ENCODE data around the gene IMPA2. TPM values are rescaled to one million over a fixed set of nuclear protein-coding genes. Genes with fewer than 3 reads are reported as not detected.

IMPA2 gene
- total and polyA plus RNA-seq, 2 of the 13 experiments (the other 11 are each of a cell fraction or from before 2014, with no cell fraction given): 37.8 to 71.8 TPM

DNA sequence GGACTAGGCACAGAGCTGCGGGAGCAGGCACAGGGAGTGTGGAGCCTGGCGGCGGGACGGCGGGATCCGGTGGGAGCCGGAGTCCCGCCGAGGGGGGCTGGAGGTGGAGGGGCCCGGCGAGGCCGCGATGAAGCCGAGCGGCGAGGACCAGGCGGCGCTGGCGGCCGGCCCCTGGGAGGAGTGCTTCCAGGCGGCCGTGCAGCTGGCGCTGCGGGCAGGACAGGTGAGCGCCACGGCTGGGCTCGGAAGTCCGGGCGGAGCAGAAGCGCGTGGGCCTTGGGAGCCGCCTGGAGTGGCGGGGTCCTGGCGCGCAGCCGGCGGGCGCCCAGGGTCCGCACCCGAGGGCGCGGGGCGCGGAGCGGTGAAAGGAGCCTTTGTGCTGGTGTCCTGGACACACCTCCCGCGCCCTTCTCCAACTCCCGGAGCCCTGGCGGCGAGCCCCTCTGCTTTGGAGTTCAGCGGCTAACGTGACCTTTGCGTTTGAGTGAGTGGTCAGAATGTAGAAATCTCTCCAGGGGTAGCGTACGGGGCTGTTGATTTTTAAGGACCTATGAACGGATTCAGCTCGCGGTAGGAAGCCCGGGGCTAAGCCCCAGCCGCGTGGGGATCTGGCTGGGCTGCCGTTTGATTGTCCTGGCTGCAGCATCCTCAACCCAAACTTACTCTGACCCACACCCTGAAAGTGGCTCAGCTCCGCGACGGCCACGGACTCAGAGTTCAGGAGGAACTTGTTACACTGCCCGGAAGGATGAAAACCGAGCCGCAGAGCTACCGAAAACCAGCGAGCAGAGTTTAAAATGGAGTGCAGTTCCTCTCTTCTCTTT lies 448 bp downstream of the IMPA2 start:
- DNase-seq (ENCODE audit: low spot score) (peak; percentile 92), ATAC-seq (peak; percentile 73), FAIRE-seq (peak; percentile 61)
- peak overlapping the region; percentile 100 for H3K27ac ChIP-seq (ENCODE audit: extremely low read length, insufficient read depth, low read length)
- WGBS (ENCODE audit: low lambda C conversion rate): 0% methylated on average over 18 of the region's 71 CpGs
- in situ Hi-C loops (cut with HindIII; ENCODE audit: extremely low pct_ligation_motif_present, low pct_unique_long_range_greater_than_20kb) (no loop called here), intact Hi-C loops (cut with micrococcal nuclease; ENCODE audit: unreplicated experiment) (loop anchor here (2.0 kb wide), 3 partner anchors 25 to 57 kb away; no protein-coding TSS in a partner anchor)
- no peaks in the 10 kb centered on the region for H3K9me3 ChIP-seq (ENCODE audit: low read length)
- no TSS peak for BruUV-seq (replicated peaks)
- peak overlapping the region; percentile 87 for H3K4me2 ChIP-seq (ENCODE audit: low read depth, low read length)
- H3K9ac ChIP-seq (ENCODE audit: insufficient read depth, low read depth, low read length): peak overlapping the region; percentile 98
- no peaks in the 10 kb centered on the region for H3K27me3 ChIP-seq (ENCODE audit: control insufficient read depth in 1 of 2, insufficient read depth in 2 of 2, low read length in 2 of 2)
- peaks cover 59% of the 10 kb centered on the region for H3K4me1 ChIP-seq (ENCODE audit: insufficient read depth, low read length)
- ChIA-PET POLR2A (interaction anchor here (0.6 to 5.8 kb wide), 22 partner anchors 13 to 976 kb away, joined by 3 to 328 read pairs (median 6); no protein-coding TSS in a partner anchor), CTCF (ENCODE audit: low intra/inter-chr PET ratio, low total read pairs) (no interaction called here)
- peaks cover 25% of the 10 kb centered on the region for H3K79me2 ChIP-seq (ENCODE audit: insufficient read depth, low read length)
- peaks cover 5% of the 10 kb centered on the region; the same call in 1 of the 2 replicates for H4K20me1 ChIP-seq (ENCODE audit: insufficient read depth, low read length)
- no peak overlapping the region for H2AFZ ChIP-seq (ENCODE audit: low read length)
- 0 out of 5 replicates have a peak, but pooled peaks cover 0 to 2% of the 10 kb centered on the region in 2 experiments for H3K36me3 ChIP-seq (replicated peaks in 1 of 2; ENCODE audit: control insufficient read depth in 1 of 2, insufficient read depth in 2 of 2, low read length in 2 of 2)
- peak overlapping the region; percentile 72 to 79 (median 78) for H3K4me3 ChIP-seq (replicated peaks in 1 of 3; ENCODE audit: insufficient read depth in 1 of 3, low read depth in 2 of 3, low read length in 3 of 3)
- TF ChIP-seq NFE2L2 (IDR thresholded peaks at IDR 0.05; ENCODE audit: low read length) (no peak), ZNF761 (CRISPR knock-in tag; conservative IDR thresholded peaks at IDR 0.05) (peak; percentile 63; the same call in 1 of the 2 replicates), ZNF124 (CRISPR knock-in tag; IDR thresholded peaks at IDR 0.05) (no peak), ZC3H13 (CRISPR knock-in tag; IDR thresholded peaks at IDR 0.05) (0 out of 2 replicates have a peak, but pooled peaks have one; percentile 61), IKZF4 (CRISPR knock-in tag; IDR thresholded peaks at IDR 0.05; ENCODE audit: borderline replicate concordance, low read depth, not compliant biosample characterization) (no peak), TSC22D2 (CRISPR knock-in tag; IDR thresholded peaks at IDR 0.05; ENCODE audit: borderline replicate concordance) (no peak), POLR2G (IDR thresholded peaks at IDR 0.05; ENCODE audit: low read depth, low read length) (peak; percentile 73), RFXANK (CRISPR knock-in tag; IDR thresholded peaks at IDR 0.05) (no peak), TAF15 (IDR thresholded peaks at IDR 0.05; ENCODE audit: low read depth, low read length, poor library complexity, severe bottlenecking) (peak; percentile 28), ZNF777 (CRISPR knock-in tag; IDR thresholded peaks at IDR 0.05) (peak; percentile 71; the same call in 1 of the 2 replicates), KMT2B (CRISPR knock-in tag; IDR thresholded peaks at IDR 0.05) (no peak), ZNF7 (CRISPR knock-in tag; IDR thresholded peaks at IDR 0.05) (no peak), ATRX (CRISPR knock-in tag; IDR thresholded peaks at IDR 0.05; ENCODE audit: borderline replicate concordance) (no peak), HNRNPLL (IDR thresholded peaks at IDR 0.05; ENCODE audit: low read depth, low read length, poor library complexity, severe bottlenecking) (peak; percentile 79), ZNF563 (CRISPR knock-in tag; IDR thresholded peaks at IDR 0.05) (peak; percentile 77), ZNF354B (CRISPR knock-in tag; IDR thresholded peaks at IDR 0.05) (no peak)
- TF ChIP-seq, protein P1, sequence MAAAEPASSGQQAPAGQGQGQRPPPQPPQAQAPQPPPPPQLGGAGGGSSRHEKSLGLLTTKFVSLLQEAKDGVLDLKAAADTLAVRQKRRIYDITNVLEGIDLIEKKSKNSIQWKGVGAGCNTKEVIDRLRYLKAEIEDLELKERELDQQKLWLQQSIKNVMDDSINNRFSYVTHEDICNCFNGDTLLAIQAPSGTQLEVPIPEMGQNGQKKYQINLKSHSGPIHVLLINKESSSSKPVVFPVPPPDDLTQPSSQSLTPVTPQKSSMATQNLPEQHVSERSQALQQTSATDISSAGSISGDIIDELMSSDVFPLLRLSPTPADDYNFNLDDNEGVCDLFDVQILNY (CRISPR knock-in tag; conservative IDR thresholded peaks at IDR 0.05): peak; percentile 77; the same call in 1 of the 2 replicates
- TF ChIP-seq, protein P2, sequence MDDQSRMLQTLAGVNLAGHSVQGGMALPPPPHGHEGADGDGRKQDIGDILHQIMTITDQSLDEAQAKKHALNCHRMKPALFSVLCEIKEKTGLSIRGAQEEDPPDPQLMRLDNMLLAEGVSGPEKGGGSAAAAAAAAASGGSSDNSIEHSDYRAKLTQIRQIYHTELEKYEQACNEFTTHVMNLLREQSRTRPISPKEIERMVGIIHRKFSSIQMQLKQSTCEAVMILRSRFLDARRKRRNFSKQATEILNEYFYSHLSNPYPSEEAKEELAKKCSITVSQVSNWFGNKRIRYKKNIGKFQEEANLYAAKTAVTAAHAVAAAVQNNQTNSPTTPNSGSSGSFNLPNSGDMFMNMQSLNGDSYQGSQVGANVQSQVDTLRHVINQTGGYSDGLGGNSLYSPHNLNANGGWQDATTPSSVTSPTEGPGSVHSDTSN (CRISPR knock-in tag; IDR thresholded peaks at IDR 0.05; ENCODE audit: borderline replicate concordance): no peak
- TF ChIP-seq, protein P3, sequence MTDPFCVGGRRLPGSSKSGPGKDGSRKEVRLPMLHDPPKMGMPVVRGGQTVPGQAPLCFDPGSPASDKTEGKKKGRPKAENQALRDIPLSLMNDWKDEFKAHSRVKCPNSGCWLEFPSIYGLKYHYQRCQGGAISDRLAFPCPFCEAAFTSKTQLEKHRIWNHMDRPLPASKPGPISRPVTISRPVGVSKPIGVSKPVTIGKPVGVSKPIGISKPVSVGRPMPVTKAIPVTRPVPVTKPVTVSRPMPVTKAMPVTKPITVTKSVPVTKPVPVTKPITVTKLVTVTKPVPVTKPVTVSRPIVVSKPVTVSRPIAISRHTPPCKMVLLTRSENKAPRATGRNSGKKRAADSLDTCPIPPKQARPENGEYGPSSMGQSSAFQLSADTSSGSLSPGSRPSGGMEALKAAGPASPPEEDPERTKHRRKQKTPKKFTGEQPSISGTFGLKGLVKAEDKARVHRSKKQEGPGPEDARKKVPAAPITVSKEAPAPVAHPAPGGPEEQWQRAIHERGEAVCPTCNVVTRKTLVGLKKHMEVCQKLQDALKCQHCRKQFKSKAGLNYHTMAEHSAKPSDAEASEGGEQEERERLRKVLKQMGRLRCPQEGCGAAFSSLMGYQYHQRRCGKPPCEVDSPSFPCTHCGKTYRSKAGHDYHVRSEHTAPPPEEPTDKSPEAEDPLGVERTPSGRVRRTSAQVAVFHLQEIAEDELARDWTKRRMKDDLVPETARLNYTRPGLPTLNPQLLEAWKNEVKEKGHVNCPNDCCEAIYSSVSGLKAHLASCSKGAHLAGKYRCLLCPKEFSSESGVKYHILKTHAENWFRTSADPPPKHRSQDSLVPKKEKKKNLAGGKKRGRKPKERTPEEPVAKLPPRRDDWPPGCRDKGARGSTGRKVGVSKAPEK (CRISPR knock-in tag; IDR thresholded peaks at IDR 0.05; ENCODE audit: borderline replicate concordance): 0 out of 2 replicates have a peak, but pooled peaks have one; percentile 48

All from HepG2 (cell line).